K562 (cell line): ENCODE results near the gene CPED1. TPM values are rescaled to one million over a fixed set of nuclear protein-coding genes. Genes with fewer than 3 reads are reported as not detected.

Experiments
- AFF1 ChIP-seq, 2 experiments: fragments of 450-650 bp; IDR thresholded peaks; 2 replicates each; pipeline ENCODE4 v1.6.1; 2018; ENCODE audit warnings: mild to moderate bottlenecking in 2 of 2, low read depth in 1 of 2; ENCODE audit not compliant: partially characterized antibody in 2 of 2
- BACH1 ChIP-seq: fragments of 200-800 bp; sonication (Bioruptor generic); IDR thresholded peaks from 2 replicates; pipeline ENCODE4 v1.6.1; 2016; ENCODE audit warnings: missing genetic modification characterization, missing compliant biosample characterization
- EP300 ChIP-seq: IDR thresholded peaks from 2 replicates; pipeline ENCODE4 v1.6.1; 2012; ENCODE audit warnings: low read length, improper control_type of control experiment
- NFE2 ChIP-seq: IDR thresholded peaks from 2 replicates; pipeline ENCODE4 v1.6.1; 2014; ENCODE audit warnings: antibody characterized with exemption, low read depth
- OTX1 ChIP-seq: fragments of 450-650 bp; formaldehyde crosslinking; IDR thresholded peaks from 2 replicates; pipeline ENCODE4 v1.4.0; 2022; ENCODE audit warnings: mild to moderate bottlenecking
- TRIM24 ChIP-seq, 2 experiments: fragments of 450-650 bp; IDR thresholded peaks; 2 replicates each; pipeline ENCODE4 v1.6.1; 2016
- ZBTB9 ChIP-seq: fragments of 450-650 bp; formaldehyde crosslinking; IDR thresholded peaks from 2 replicates; pipeline ENCODE4 v1.4.0; 2020; ENCODE audit warnings: mild to moderate bottlenecking, moderate library complexity
- ZFX ChIP-seq: sonication (generic); formaldehyde crosslinking; IDR thresholded peaks from 2 replicates; pipeline ENCODE4 v1.8.0; 2022; ENCODE audit warnings: mild to moderate bottlenecking, missing genetic modification reagents, moderate library complexity
- ZNF384 ChIP-seq: IDR thresholded peaks from 2 replicates; pipeline ENCODE4 v1.6.1; 2012; ENCODE audit warnings: low read depth, low read length, improper control_type of control experiment
- polyA plus RNA-seq, 8 experiments: library from polyadenylated mRNA; depleted of rRNA in 4 of 8; stranded (reverse) in 5 of 8; unstranded in 3 of 8; fragments of >200 nt; fragmentation: Nextera tagmentation in 2 of 8; fragmentation: Illumina TruSeq in 1 of 8; extraction: Ambion mirVana in 2 of 8; extraction: Trizol in 1 of 8; gene quantifications; 2 replicates each; pipeline versions ENCODE4 v1.2.1 to v1.2.3, GENCODE V29; 2011 to 2014; ENCODE audit warnings: inconsistent platforms in 1 of 8, missing spikeins in 1 of 8
- total RNA-seq, 7 experiments: library from RNA; depleted of rRNA in 6 of 7; stranded (reverse); fragments of >200 nt in 6 of 7; fragmentation: Illumina TruSeq in 2 of 7; extraction: Trizol in 2 of 7; gene quantifications; 2 replicates each; pipeline versions ENCODE4 v1.2.1 to v1.2.3, GENCODE V29; 2011 to 2021; ENCODE audit warnings: low replicate concordance in 1 of 7

Gene CPED1
- total and polyA plus RNA-seq, 9 of the 15 experiments (the other 6 are each of a cell fraction or from before 2014, with no cell fraction given), result 195 to 393 (median 290) TPM

GRCh38 chr7:121187676-121188075, 199.2 kb downstream of the CPED1 start (continued):
- peak; percentile 33; the same call in 1 of the 2 replicates for TF ChIP-seq BACH1
- no peak for TF ChIP-seq ZBTB9 (CRISPR knock-in tag)
- no peak for TF ChIP-seq ZNF384
- no peak for TF ChIP-seq EP300
- no peak for TF ChIP-seq AFF1 (IDR thresholded peaks at IDR 0.05; ENCODE audit: low read depth in 1 of 2, partially characterized antibody in 2 of 2)
- no peak for TF ChIP-seq OTX1 (CRISPR knock-in tag)
- TF ChIP-seq TRIM24 (IDR thresholded peaks at IDR 0.05), result peak; percentile 81 to 82; a peak in 2 of 4 replicates
- no peak for TF ChIP-seq NFE2
- no peak for TF ChIP-seq ZFX (CRISPR knock-in tag)
- TF ChIP-seq, all 486 proteins: peak for 12
